Mesenchymal stem cell (in vitro differentiated cells and primary cell): ENCODE data around the gene RAPGEF5.

Experiments
- DNase-seq: peaks from one replicate; pipeline ENCODE4 v3.0.0-alpha.2; 2013
- H2AFZ ChIP-seq: one replicate; pipeline ENCODE4 v1.6.1; 2013; ENCODE audit warnings: low read depth, mild to moderate bottlenecking, control low read depth, inconsistent platforms, low read length, moderate library complexity
- H2AK5ac ChIP-seq: 2 replicates; pipeline ENCODE4 v1.6.1; 2013; ENCODE audit warnings: low read length, moderate library complexity, mild to moderate bottlenecking, inconsistent platforms; ENCODE audit not compliant: severe bottlenecking
- H2BK120ac ChIP-seq: one replicate; pipeline ENCODE4 v1.6.1; 2013; ENCODE audit warnings: low read depth, mild to moderate bottlenecking, inconsistent platforms, low read length, moderate library complexity
- H2BK12ac ChIP-seq, 2 experiments: one replicate each; pipeline ENCODE4 v1.6.1; 2013; ENCODE audit warnings: inconsistent platforms in 2 of 2, low read length in 2 of 2, mild to moderate bottlenecking in 2 of 2, moderate library complexity in 2 of 2, control low read depth in 1 of 2
- H2BK15ac ChIP-seq: one replicate; pipeline ENCODE4 v1.6.1; 2013; ENCODE audit warnings: mild to moderate bottlenecking, low read depth, inconsistent platforms; ENCODE audit not compliant: poor library complexity, severe bottlenecking
- H2BK5ac ChIP-seq: 2 replicates; pipeline ENCODE4 v1.6.1; 2013; ENCODE audit warnings: low read depth, mild to moderate bottlenecking, low read length, control low read depth, inconsistent platforms; ENCODE audit not compliant: poor library complexity, severe bottlenecking
- H3K14ac ChIP-seq, 2 experiments: one replicate each; pipeline ENCODE4 v1.6.1; 2013; ENCODE audit warnings: inconsistent platforms in 2 of 2, low read length in 2 of 2, control low read depth in 1 of 2, mild to moderate bottlenecking in 1 of 2, moderate library complexity in 1 of 2
- H3K18ac ChIP-seq, 2 experiments: one replicate each; pipeline ENCODE4 v1.6.1; 2013; ENCODE audit warnings: inconsistent platforms in 2 of 2, low read length in 2 of 2, control low read depth in 1 of 2, low read depth in 1 of 2, mild to moderate bottlenecking in 1 of 2
- H3K23ac ChIP-seq, 2 experiments: one replicate each; pipeline ENCODE4 v1.6.1; 2013; ENCODE audit warnings: inconsistent platforms in 2 of 2, low read length in 2 of 2, mild to moderate bottlenecking in 2 of 2, moderate library complexity in 2 of 2, control low read depth in 1 of 2
- H3K27ac ChIP-seq: 2 replicates; pipeline ENCODE4 v1.5.1; 2013; ENCODE audit warnings: mild to moderate bottlenecking, moderate library complexity, low read length, control low read depth, inconsistent platforms; ENCODE audit not compliant: poor library complexity, severe bottlenecking
- H3K27me3 ChIP-seq, 2 experiments: 2 replicates each; pipeline versions ENCODE4 v1.6.1 to v1.7.0; 2013; ENCODE audit warnings: low read length in 2 of 2, mild to moderate bottlenecking in 2 of 2, moderate library complexity in 2 of 2, control low read depth in 1 of 2, inconsistent platforms in 1 of 2; ENCODE audit not compliant: control insufficient read depth in 1 of 2, insufficient read depth in 1 of 2
- H3K36me3 ChIP-seq, 2 experiments: 2 replicates each; pipeline versions ENCODE4 v1.6.1 to v1.7.0; 2013; ENCODE audit warnings: low read length in 2 of 2, control low read depth in 1 of 2, inconsistent platforms in 1 of 2, low read depth in 1 of 2, mild to moderate bottlenecking in 1 of 2; ENCODE audit not compliant: insufficient read depth in 2 of 2, control insufficient read depth in 1 of 2
- H3K4ac ChIP-seq, 2 experiments: one replicate each; pipeline ENCODE4 v1.6.1; 2013; ENCODE audit warnings: inconsistent platforms in 2 of 2, low read length in 2 of 2, mild to moderate bottlenecking in 2 of 2, moderate library complexity in 2 of 2, control low read depth in 1 of 2, low read depth in 1 of 2
- H3K4me1 ChIP-seq: 2 replicates; pipeline ENCODE4 v1.6.1; 2013; ENCODE audit warnings: low read depth, low read length, control low read depth; ENCODE audit not compliant: control insufficient read depth, insufficient read depth
- H3K4me2 ChIP-seq: 2 replicates; pipeline ENCODE4 v1.6.1; 2013; ENCODE audit warnings: low read length, mild to moderate bottlenecking, inconsistent platforms; ENCODE audit not compliant: poor library complexity, severe bottlenecking
- H3K4me3 ChIP-seq, 2 experiments: 2 replicates each; pipeline versions ENCODE4 v1.5.1 to v1.7.0; 2013; ENCODE audit warnings: low read length in 2 of 2, mild to moderate bottlenecking in 2 of 2, control low read depth in 1 of 2, low read depth in 1 of 2; ENCODE audit not compliant: insufficient read depth in 1 of 2
- H3K79me1 ChIP-seq: replicated peaks from 2 replicates; pipeline ENCODE4 v1.6.1; 2013; ENCODE audit warnings: mild to moderate bottlenecking, control low read depth, low read length, inconsistent platforms; ENCODE audit not compliant: poor library complexity, severe bottlenecking
- H3K9ac ChIP-seq: 2 replicates; pipeline ENCODE4 v1.7.0; 2013; ENCODE audit warnings: mild to moderate bottlenecking, low read length, moderate library complexity
- H3K9me3 ChIP-seq: 2 replicates; pipeline ENCODE4 v1.7.0; 2013; ENCODE audit warnings: mild to moderate bottlenecking, low read length; ENCODE audit not compliant: control insufficient read depth
- H4K8ac ChIP-seq: one replicate; pipeline ENCODE4 v1.6.1; 2013; ENCODE audit warnings: inconsistent platforms, mild to moderate bottlenecking, low read length, moderate library complexity
- H4K91ac ChIP-seq: one replicate; pipeline ENCODE4 v1.6.1; 2013; ENCODE audit warnings: mild to moderate bottlenecking, low read length, inconsistent platforms
- WGBS: methylation state at CpG from one replicate; pipeline ENCODE4 v1.1.7; 2013; ENCODE audit warnings: mixed read lengths; 5-methylcytosine and 5-hydroxymethylcytosine counted together

Gene RAPGEF5

DNA sequence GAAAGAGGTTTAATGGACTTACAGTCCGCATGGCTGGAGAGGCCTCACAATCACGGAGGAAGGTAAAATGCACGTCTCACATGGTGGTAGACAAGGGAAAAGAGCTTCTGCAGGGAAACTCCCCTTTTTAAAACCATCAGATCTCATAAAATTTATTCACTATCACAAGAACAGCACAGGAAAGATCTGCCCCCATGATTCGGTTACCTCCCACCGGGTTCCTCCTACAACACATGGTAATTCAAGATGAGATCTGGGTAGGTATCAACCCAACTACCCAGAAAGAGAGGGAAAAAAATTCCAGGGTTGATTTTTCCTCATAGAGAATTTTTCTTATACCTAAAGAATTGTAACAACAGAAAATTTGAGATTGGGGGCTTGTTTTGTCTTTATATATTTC, 13.9 kb downstream of the RAPGEF5 start:
- H3K4ac ChIP-seq: no peak overlapping the region
- no peak overlapping the region for H3K18ac ChIP-seq
- H2AK5ac ChIP-seq: no peak overlapping the region
- H3K14ac ChIP-seq: no peak overlapping the region
- 100% methylated on average over 2 of the region's 5 CpGs for whole genome bisulfite sequencing
- no peak overlapping the region for H4K91ac ChIP-seq
- no peak overlapping the region for H3K4me2 ChIP-seq
- no peak overlapping the region for H2BK5ac ChIP-seq
- H3K27me3 ChIP-seq: peaks cover 0 to 3% of the 10 kb centered on the region in 2 experiments
- H3K36me3 ChIP-seq: no peaks in the 10 kb centered on the region
- H3K9ac ChIP-seq: no peak overlapping the region
- H3K9me3 ChIP-seq: no peaks in the 10 kb centered on the region
- H2BK120ac ChIP-seq: no peak overlapping the region
- H3K4me1 ChIP-seq: no peaks in the 10 kb centered on the region
- no peak overlapping the region for H4K8ac ChIP-seq
- H2BK12ac ChIP-seq: no peak overlapping the region
- H2AFZ ChIP-seq: no peak overlapping the region
- no peak for DNase-seq
- H3K79me1 ChIP-seq: no peaks in the 10 kb centered on the region
- no peak overlapping the region for H2BK15ac ChIP-seq
- no peak overlapping the region for H3K4me3 ChIP-seq
- no peak overlapping the region for H3K23ac ChIP-seq
- H3K27ac ChIP-seq: no peak overlapping the region

DNA sequence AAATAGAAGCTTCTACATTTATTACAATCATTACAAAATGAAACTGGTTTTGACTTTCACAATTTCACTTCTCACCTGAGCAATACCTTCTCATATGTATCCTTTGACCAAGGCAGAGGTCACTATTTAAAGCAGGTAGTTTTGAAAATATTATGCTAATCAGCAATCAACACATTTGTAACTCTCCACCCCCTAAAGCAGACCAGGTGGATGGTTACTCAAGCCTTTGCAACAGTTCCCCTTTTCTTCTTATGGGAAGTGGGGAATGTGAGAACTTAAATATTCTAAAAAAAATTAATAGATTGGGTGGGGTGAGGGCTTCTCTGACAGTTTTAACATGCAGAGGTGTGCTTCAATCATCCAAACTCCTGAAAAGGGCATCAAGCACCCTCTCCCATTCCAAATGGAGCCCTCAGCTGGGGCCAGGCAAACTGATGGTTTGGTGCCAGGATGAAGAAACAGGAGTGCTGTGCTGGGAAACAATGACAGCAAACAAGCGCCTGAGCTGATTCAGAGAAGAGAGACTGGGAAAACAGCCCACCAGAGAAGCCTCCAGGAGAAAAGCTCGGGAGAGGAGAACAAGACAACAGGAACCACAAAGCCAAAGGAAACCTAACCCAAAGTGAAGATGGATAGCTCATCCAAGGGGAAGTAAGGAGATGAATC, 17.1 kb downstream of the RAPGEF5 start:
- H3K36me3 ChIP-seq: no peaks in the 10 kb centered on the region
- no peak overlapping the region for H3K4me3 ChIP-seq
- no peak overlapping the region for H3K9ac ChIP-seq
- H2BK15ac ChIP-seq: no peak overlapping the region
- DNase-seq: no peak
- no peak overlapping the region for H4K8ac ChIP-seq
- H3K79me1 ChIP-seq: no peaks in the 10 kb centered on the region
- no peak overlapping the region for H3K4me2 ChIP-seq
- no peak overlapping the region for H3K14ac ChIP-seq
- H2AK5ac ChIP-seq: no peak overlapping the region
- no peak overlapping the region for H2BK12ac ChIP-seq
- H3K9me3 ChIP-seq: no peaks in the 10 kb centered on the region
- no peak overlapping the region for H2BK5ac ChIP-seq
- no peak overlapping the region for H2BK120ac ChIP-seq
- H3K4me1 ChIP-seq: no peaks in the 10 kb centered on the region
- H2AFZ ChIP-seq: no peak overlapping the region
- no peak overlapping the region for H3K18ac ChIP-seq
- H3K27ac ChIP-seq: no peak overlapping the region
- H4K91ac ChIP-seq: no peak overlapping the region
- 74% methylated on average over 2 of the region's 2 CpGs for WGBS
- H3K27me3 ChIP-seq: peaks cover 1 to 3% of the 10 kb centered on the region in 2 experiments
- no peak overlapping the region for H3K23ac ChIP-seq
- H3K4ac ChIP-seq: no peak overlapping the region

DNA sequence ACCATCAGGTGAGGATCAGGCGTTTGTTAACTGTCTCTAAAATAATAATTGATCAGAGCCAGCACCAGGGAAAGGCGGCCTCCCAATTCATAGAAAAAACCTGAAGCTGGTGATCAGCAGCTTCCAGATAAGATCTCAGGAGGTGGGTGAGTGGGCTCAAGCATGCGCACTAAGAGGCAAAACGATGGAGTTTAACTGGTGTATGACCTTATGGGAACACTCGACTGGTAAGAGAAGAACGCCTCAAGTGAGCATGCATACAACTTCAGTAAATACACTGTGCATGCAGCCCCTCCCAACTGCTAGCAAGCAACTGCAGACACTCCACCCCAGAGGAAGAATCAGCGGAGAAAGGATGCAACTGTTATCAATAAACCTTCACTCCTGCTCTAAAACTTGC, 18.1 kb downstream of the RAPGEF5 start:
- no peaks in the 10 kb centered on the region for H3K4me1 ChIP-seq
- 89% methylated on average over 7 of the region's 7 CpGs for WGBS
- H2BK5ac ChIP-seq: no peak overlapping the region
- no peak for DNase-seq
- peaks cover 3% of the 10 kb centered on the region in 2 experiments for H3K27me3 ChIP-seq
- H3K4me3 ChIP-seq: no peak overlapping the region
- no peak overlapping the region for H3K18ac ChIP-seq
- H3K4me2 ChIP-seq: no peak overlapping the region
- no peak overlapping the region for H4K91ac ChIP-seq
- no peak overlapping the region for H3K14ac ChIP-seq
- no peak overlapping the region for H3K23ac ChIP-seq
- H2AFZ ChIP-seq: no peak overlapping the region
- no peak overlapping the region for H2AK5ac ChIP-seq
- H3K9me3 ChIP-seq: no peaks in the 10 kb centered on the region
- H2BK120ac ChIP-seq: no peak overlapping the region
- H2BK12ac ChIP-seq: no peak overlapping the region
- no peak overlapping the region for H2BK15ac ChIP-seq
- H4K8ac ChIP-seq: no peak overlapping the region
- H3K36me3 ChIP-seq: no peaks in the 10 kb centered on the region
- no peak overlapping the region for H3K4ac ChIP-seq
- H3K79me1 ChIP-seq: no peaks in the 10 kb centered on the region
- no peak overlapping the region for H3K27ac ChIP-seq
- no peak overlapping the region for H3K9ac ChIP-seq

DNA sequence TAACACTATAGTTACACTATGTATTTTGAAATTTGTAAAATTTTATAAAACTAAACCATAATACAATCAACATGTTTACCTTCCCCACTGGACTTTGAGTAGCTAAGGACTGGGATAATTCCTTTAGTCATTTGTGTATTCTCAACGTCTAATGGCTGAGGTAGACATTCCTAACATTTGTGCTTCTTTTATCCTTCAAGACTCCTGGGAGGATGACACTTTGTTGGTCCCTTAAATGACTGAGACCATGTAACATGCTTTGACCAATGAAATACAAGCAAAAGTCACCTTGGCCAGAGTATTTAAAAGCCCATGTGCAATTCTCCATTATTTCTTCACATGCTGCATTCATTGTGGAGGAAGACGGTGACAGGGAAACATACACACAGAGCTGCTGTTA, 18.5 kb downstream of the RAPGEF5 start:
- Histone ChIP-seq H3K4me2 (no peak overlapping the region), H2BK15ac (no peak overlapping the region), H2BK12ac (no peak overlapping the region), H2BK120ac (no peak overlapping the region), H3K23ac (no peak overlapping the region), H3K9ac (no peak overlapping the region), H3K79me1 (no peaks in the 10 kb centered on the region), H3K4ac (no peak overlapping the region), H2AK5ac (no peak overlapping the region), H4K91ac (no peak overlapping the region), H3K14ac (no peak overlapping the region), H2AFZ (no peak overlapping the region), H3K18ac (no peak overlapping the region), H3K4me3 (no peak overlapping the region), H3K9me3 (no peaks in the 10 kb centered on the region), H4K8ac (no peak overlapping the region), H3K27ac (no peak overlapping the region), H3K27me3 (peaks cover 3% of the 10 kb centered on the region in 2 experiments), H3K36me3 (no peaks in the 10 kb centered on the region), H2BK5ac (no peak overlapping the region), H3K4me1 (no peaks in the 10 kb centered on the region)
- WGBS: 87% methylated on average over 2 of the region's 2 CpGs
- no peak for DNase-seq
